ENCODE results near the gene ECI1.
"Not testable (repeated sequence)": the region's sequence is repeated elsewhere in the genome, so short reads cannot be mapped to it uniquely, and the experiment has no call there.

The ECI1 gene

DNA sequence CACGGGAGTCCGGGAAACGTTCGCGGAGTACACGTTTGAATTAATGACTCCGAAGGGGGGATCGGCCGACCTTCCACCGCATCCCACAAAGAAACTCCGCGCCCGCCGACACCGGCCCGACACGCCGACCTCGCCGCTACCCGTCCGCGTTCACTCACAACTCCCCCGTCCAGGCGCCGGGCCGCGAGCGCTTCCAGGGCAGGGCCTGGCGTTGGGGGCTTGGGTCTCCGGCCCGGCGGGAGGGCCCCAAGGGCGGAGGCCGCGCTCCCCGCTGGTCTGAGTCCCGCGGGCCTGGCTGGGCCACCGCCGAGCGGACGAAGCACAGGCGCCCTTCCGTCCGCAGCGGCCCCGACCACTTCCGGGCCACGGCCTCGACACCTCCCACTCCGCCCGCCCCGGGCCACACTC, 16.1 kb upstream of the ECI1 start:
- peak overlapping the region; percentile 98 for H3K4me3 ChIP-seq (ENCODE audit: low read length)
- H3K4me1 ChIP-seq (ENCODE audit: insufficient read depth, low read length): peaks cover 11% of the 10 kb centered on the region; the same call in 1 of the 2 replicates
- not testable (repeated sequence) for H3K27me3 ChIP-seq (ENCODE audit: insufficient read depth, low read length); H3K9me3 ChIP-seq (ENCODE audit: insufficient read depth, low read depth, low read length)
- H3K27ac ChIP-seq (ENCODE audit: low read length): peak overlapping the region; percentile 98
- H3K36me3 ChIP-seq (ENCODE audit: insufficient read depth, low read depth, low read length): peaks cover 40% of the 10 kb centered on the region
- H3K9ac ChIP-seq (ENCODE audit: low read depth, low read length): peak overlapping the region; percentile 98

GRCh38 chr16:2266887-2267286, 15.5 kb upstream of the ECI1 start:
- peak overlapping the region; percentile 98 for H3K9ac ChIP-seq (ENCODE audit: low read depth, low read length)
- H3K27ac ChIP-seq (ENCODE audit: low read length): peak overlapping the region; percentile 98
- H3K27me3 ChIP-seq (ENCODE audit: insufficient read depth, low read length); H3K9me3 ChIP-seq (ENCODE audit: insufficient read depth, low read depth, low read length): not testable (repeated sequence)
- H3K4me1 ChIP-seq (ENCODE audit: insufficient read depth, low read length): peaks cover 11% of the 10 kb centered on the region; the same call in 1 of the 2 replicates
- H3K36me3 ChIP-seq (ENCODE audit: insufficient read depth, low read depth, low read length): peaks cover 46% of the 10 kb centered on the region
- H3K4me3 ChIP-seq (ENCODE audit: low read length): peak overlapping the region; percentile 98

GRCh38 chr16:2263026-2263425, 11.6 kb upstream of the ECI1 start:
- H3K27me3 ChIP-seq (ENCODE audit: insufficient read depth, low read length); H3K9ac ChIP-seq (ENCODE audit: low read depth, low read length); H3K27ac ChIP-seq (ENCODE audit: low read length); H3K9me3 ChIP-seq (ENCODE audit: insufficient read depth, low read depth, low read length); H3K4me3 ChIP-seq (ENCODE audit: low read length); H3K4me1 ChIP-seq (ENCODE audit: insufficient read depth, low read length): not testable (repeated sequence)
- peaks cover 85% of the 10 kb centered on the region for H3K36me3 ChIP-seq (ENCODE audit: insufficient read depth, low read depth, low read length)

DNA sequence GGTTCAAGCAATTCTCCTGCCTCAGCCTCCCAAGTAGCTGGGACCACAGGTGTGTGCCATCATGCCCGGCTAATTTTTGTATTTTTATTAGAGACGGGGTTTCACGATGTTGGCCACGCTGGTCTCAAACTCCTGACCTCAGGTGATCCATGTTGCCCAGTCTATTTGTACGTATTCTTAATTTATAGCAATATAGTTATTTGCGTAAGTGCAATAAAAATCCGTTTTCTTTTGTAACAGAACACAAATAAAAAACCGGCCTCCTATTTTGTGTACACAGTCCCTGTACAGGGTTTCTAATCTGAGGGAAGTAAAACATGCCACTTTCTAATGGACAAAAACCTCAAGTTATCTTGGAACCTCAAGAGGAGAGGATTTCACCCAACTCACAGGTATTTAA, 8.9 kb upstream of the ECI1 start:
- Histone ChIP-seq H3K9me3 (ENCODE audit: insufficient read depth, low read depth, low read length) (no peaks in the 10 kb centered on the region), H3K9ac (ENCODE audit: low read depth, low read length) (no peak overlapping the region), H3K27ac (ENCODE audit: low read length) (no peak overlapping the region), H3K4me3 (ENCODE audit: low read length) (no peak overlapping the region), H3K4me1 (ENCODE audit: insufficient read depth, low read length) (peaks cover 5% of the 10 kb centered on the region; the same call in 1 of the 2 replicates), H3K36me3 (ENCODE audit: insufficient read depth, low read depth, low read length) (peaks cover 100% of the 10 kb centered on the region), H3K27me3 (ENCODE audit: insufficient read depth, low read length) (no peaks in the 10 kb centered on the region)

- H3K9ac ChIP-seq (ENCODE audit: low read depth, low read length); H3K27me3 ChIP-seq (ENCODE audit: insufficient read depth, low read length); H3K4me1 ChIP-seq (ENCODE audit: insufficient read depth, low read length); H3K9me3 ChIP-seq (ENCODE audit: insufficient read depth, low read depth, low read length); H3K4me3 ChIP-seq (ENCODE audit: low read length); H3K27ac ChIP-seq (ENCODE audit: low read length): not testable (repeated sequence)
- peaks cover 100% of the 10 kb centered on the region for H3K36me3 ChIP-seq (ENCODE audit: insufficient read depth, low read depth, low read length)
These were observed 7.1 kb upstream of the ECI1 start for GRCh38 chr16:2258530-2258929.

- Histone ChIP-seq H3K4me1 (ENCODE audit: insufficient read depth, low read length) (peaks cover 2% of the 10 kb centered on the region; the same call in 1 of the 2 replicates), H3K9me3 (ENCODE audit: insufficient read depth, low read depth, low read length) (no peaks in the 10 kb centered on the region), H3K4me3 (ENCODE audit: low read length) (no peak overlapping the region), H3K27me3 (ENCODE audit: insufficient read depth, low read length) (no peaks in the 10 kb centered on the region), H3K27ac (ENCODE audit: low read length) (no peak overlapping the region), H3K36me3 (ENCODE audit: insufficient read depth, low read depth, low read length) (peaks cover 100% of the 10 kb centered on the region), H3K9ac (ENCODE audit: low read depth, low read length) (no peak overlapping the region)
These were observed 6.3 kb upstream of the ECI1 start for GRCh38 chr16:2257726-2258125.

- Histone ChIP-seq H3K9me3 (ENCODE audit: insufficient read depth, low read depth, low read length) (no peaks in the 10 kb centered on the region), H3K27me3 (ENCODE audit: insufficient read depth, low read length) (no peaks in the 10 kb centered on the region), H3K9ac (ENCODE audit: low read depth, low read length) (no peak overlapping the region), H3K36me3 (ENCODE audit: insufficient read depth, low read depth, low read length) (peaks cover 97% of the 10 kb centered on the region), H3K4me1 (ENCODE audit: insufficient read depth, low read length) (peaks cover 8% of the 10 kb centered on the region), H3K27ac (ENCODE audit: low read length) (no peak overlapping the region), H3K4me3 (ENCODE audit: low read length) (no peak overlapping the region)
These were observed 5.2 kb upstream of the ECI1 start for GRCh38 chr16:2256531-2257140.

DNA sequence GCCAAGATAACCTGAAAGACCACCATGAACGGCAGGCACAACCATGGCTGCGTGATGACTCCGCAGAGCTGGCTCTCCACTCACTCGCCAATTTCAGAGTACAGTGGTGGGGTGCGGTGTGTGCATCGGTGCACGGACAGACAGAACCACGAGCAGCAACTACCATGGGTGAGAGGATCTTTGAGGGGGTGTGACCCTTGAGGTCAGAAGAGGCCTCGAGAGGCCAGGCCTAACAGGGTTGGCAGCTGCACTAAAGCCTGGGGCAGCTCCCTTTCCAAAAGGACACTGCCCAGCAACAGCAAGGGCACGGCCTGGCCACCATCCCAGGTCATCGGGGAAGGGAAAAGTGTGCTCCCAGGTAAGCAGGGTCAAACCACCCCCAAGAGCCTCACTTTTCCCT, 1.9 kb upstream of the ECI1 start:
- no peak overlapping the region for H3K4me3 ChIP-seq (ENCODE audit: low read length)
- no peak overlapping the region for H3K9ac ChIP-seq (ENCODE audit: low read depth, low read length)
- no peak overlapping the region for H3K27ac ChIP-seq (ENCODE audit: low read length)
- H3K4me1 ChIP-seq (ENCODE audit: insufficient read depth, low read length): peaks cover 8% of the 10 kb centered on the region
- no peaks in the 10 kb centered on the region for H3K9me3 ChIP-seq (ENCODE audit: insufficient read depth, low read depth, low read length)
- peaks cover 72% of the 10 kb centered on the region for H3K36me3 ChIP-seq (ENCODE audit: insufficient read depth, low read depth, low read length)
- no peaks in the 10 kb centered on the region for H3K27me3 ChIP-seq (ENCODE audit: insufficient read depth, low read length)

DNA sequence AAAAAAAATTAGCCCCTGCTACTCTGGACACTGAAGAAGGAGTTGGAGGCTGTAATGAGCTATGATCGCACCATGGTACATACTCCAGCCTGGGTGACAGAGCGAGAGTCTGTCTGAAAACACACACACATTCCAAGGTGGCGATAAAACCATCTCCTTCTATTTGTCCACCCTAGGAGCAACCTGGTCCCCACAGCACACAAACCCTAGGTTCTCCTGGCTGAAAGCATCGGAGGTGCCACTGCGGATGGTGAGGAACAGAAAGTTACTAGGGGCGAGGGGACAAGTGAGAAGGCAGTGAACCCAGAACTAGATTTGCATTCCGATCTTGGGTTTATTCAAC, 1.4 kb upstream of the ECI1 start:
- H3K27ac ChIP-seq (ENCODE audit: low read length): no peak overlapping the region
- H3K36me3 ChIP-seq (ENCODE audit: insufficient read depth, low read depth, low read length): peaks cover 67% of the 10 kb centered on the region
- no peaks in the 10 kb centered on the region for H3K9me3 ChIP-seq (ENCODE audit: insufficient read depth, low read depth, low read length)
- H3K9ac ChIP-seq (ENCODE audit: low read depth, low read length): no peak overlapping the region
- no peak overlapping the region for H3K4me3 ChIP-seq (ENCODE audit: low read length)
- no peaks in the 10 kb centered on the region for H3K27me3 ChIP-seq (ENCODE audit: insufficient read depth, low read length)
- peaks cover 8% of the 10 kb centered on the region for H3K4me1 ChIP-seq (ENCODE audit: insufficient read depth, low read length)

- peak overlapping the region; percentile 91 for H3K4me3 ChIP-seq (ENCODE audit: low read length)
- no peaks in the 10 kb centered on the region for H3K9me3 ChIP-seq (ENCODE audit: insufficient read depth, low read depth, low read length)
- H3K36me3 ChIP-seq (ENCODE audit: insufficient read depth, low read depth, low read length): peaks cover 58% of the 10 kb centered on the region
- no peaks in the 10 kb centered on the region for H3K27me3 ChIP-seq (ENCODE audit: insufficient read depth, low read length)
- H3K9ac ChIP-seq (ENCODE audit: low read depth, low read length): peak overlapping the region; percentile 93
- peak overlapping the region; percentile 53 for H3K27ac ChIP-seq (ENCODE audit: low read length)
- H3K4me1 ChIP-seq (ENCODE audit: insufficient read depth, low read length): peaks cover 8% of the 10 kb centered on the region
These were observed 613 bp downstream of the ECI1 start for GRCh38 chr16:2250652-2251295.

DNA sequence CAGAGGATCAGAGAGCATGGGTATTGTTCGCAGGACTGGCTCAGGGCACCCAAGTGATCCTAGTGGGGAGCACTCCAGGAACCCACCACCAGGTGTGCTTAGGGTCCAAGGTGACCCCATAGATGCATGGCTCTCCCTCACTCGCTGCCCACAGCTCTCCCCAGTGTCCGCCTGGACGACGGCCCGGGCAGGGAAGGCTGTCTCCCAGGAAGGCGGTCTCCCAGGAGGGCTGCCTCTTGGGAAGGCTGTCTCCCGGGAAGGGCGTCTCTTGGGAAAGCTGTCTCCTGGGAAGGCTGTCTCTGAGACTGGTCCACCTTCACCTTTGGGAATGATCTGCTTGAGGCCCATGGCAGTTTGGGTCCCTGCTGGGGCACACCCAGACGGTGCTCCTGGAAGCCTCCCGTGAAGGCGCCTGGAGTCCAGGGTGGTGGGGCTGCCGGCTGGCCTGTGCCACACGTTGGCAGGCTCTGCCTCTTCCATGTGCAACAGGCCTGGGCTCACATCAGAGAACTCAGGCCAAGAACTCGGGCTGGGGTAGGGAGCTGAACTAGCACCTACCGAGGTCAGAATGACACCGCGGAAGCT, 5.0 kb downstream of the ECI1 start:
- H3K36me3 ChIP-seq (ENCODE audit: insufficient read depth, low read depth, low read length): peaks cover 57% of the 10 kb centered on the region
- no peak overlapping the region for H3K4me3 ChIP-seq (ENCODE audit: low read length)
- H3K9ac ChIP-seq (ENCODE audit: low read depth, low read length): no peak overlapping the region
- no peaks in the 10 kb centered on the region for H3K27me3 ChIP-seq (ENCODE audit: insufficient read depth, low read length)
- no peak overlapping the region for H3K27ac ChIP-seq (ENCODE audit: low read length)
- no peaks in the 10 kb centered on the region for H3K9me3 ChIP-seq (ENCODE audit: insufficient read depth, low read depth, low read length)
- no peaks in the 10 kb centered on the region for H3K4me1 ChIP-seq (ENCODE audit: insufficient read depth, low read length)

Measured in iPS-20b (cell line).